ENCODE data around the gene ARMC9. TPM values are rescaled to one million over a fixed set of nuclear protein-coding genes. Genes with fewer than 3 reads are reported as not detected.

Gene ARMC9
- total and polyA plus RNA-seq, 9 donors = 16.7 to 33.5 (median 29.3) TPM

DNA sequence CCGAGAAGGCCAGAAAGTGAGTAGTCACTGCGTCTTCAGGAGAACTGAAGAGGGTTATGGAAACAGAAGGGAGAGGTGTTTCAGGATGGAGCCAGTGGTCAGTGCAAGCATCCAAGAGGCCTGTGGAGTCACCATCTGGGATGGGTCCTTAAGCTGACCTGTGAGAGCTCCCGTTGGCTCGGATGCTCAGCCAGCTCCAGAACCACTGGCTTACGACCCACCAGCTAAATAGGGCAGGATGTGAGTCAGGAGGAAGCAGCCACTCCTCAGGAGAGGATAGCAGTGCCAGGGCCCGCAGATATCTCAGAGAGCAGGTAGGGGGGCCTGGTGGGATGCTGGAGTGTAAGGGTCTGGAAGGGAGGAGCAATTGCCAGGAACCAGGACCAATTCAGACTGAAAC is 134.0 kb downstream of the ARMC9 start:
- TF ChIP-seq EP300 (IDR thresholded peaks at IDR 0.05) = no peak
- no peak for TF ChIP-seq POLR2A (IDR thresholded peaks at IDR 0.05)
- TF ChIP-seq, protein P1, sequence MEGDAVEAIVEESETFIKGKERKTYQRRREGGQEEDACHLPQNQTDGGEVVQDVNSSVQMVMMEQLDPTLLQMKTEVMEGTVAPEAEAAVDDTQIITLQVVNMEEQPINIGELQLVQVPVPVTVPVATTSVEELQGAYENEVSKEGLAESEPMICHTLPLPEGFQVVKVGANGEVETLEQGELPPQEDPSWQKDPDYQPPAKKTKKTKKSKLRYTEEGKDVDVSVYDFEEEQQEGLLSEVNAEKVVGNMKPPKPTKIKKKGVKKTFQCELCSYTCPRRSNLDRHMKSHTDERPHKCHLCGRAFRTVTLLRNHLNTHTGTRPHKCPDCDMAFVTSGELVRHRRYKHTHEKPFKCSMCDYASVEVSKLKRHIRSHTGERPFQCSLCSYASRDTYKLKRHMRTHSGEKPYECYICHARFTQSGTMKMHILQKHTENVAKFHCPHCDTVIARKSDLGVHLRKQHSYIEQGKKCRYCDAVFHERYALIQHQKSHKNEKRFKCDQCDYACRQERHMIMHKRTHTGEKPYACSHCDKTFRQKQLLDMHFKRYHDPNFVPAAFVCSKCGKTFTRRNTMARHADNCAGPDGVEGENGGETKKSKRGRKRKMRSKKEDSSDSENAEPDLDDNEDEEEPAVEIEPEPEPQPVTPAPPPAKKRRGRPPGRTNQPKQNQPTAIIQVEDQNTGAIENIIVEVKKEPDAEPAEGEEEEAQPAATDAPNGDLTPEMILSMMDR (IDR thresholded peaks at IDR 0.05) = no peak
- no peak overlapping the region for H3K4me3 ChIP-seq
- WGBS, 3 donors = 91 to 95% (median 91%) methylated on average over 6 of the region's 6 CpGs
- no peak overlapping the region for H3K27ac ChIP-seq
- no peaks in the 10 kb centered on the region for H3K27me3 ChIP-seq
- no peaks in the 10 kb centered on the region for H3K36me3 ChIP-seq
- intact Hi-C loops (cut with DNase I) = no loop called here
- DNase-seq = no peak
- no peaks in the 10 kb centered on the region for H3K9me3 ChIP-seq
- no peaks in the 10 kb centered on the region for H3K4me1 ChIP-seq (ENCODE audit: insufficient read depth)

DNA sequence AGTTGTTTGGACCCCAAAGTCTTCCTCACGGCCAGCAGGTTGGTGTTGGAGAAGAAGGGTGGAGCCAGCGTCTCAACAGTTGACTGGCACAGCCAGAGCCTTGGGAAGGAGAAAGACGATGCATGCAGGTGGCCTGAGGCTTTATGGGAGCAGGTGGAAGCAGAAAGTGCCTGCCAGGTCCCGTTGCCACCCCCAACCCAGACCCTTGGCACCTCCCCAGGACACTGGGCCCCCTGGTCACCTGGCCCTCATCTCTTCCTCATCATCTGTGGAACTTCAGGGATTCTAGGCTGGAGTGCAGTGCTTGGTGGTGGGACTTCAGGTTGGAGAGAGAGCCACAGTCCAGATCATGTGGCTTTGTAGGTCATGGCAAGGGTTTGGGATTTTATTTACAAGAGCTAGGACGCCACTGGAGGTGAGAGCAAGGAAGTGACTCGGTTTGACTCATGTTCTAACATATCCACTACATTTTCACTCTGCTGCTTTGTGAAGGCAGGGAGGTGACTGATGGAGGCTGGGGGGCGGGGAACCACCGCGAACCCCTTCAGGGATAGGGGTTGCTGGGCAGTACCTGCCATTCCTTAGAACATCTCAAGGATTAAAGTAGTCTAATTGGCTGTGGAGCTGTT is 134.6 kb downstream of the ARMC9 start:
- no peak overlapping the region for H3K27ac ChIP-seq
- no peaks in the 10 kb centered on the region for H3K9me3 ChIP-seq
- H3K36me3 ChIP-seq = no peaks in the 10 kb centered on the region
- WGBS, 3 donors = 95% methylated on average over 9 of the region's 9 CpGs
- H3K4me3 ChIP-seq = no peak overlapping the region
- H3K4me1 ChIP-seq (ENCODE audit: insufficient read depth) = no peaks in the 10 kb centered on the region
- H3K27me3 ChIP-seq = no peaks in the 10 kb centered on the region
- no peak for DNase-seq
- intact Hi-C loops (cut with DNase I) = no loop called here
- TF ChIP-seq, protein P1 (IDR thresholded peaks at IDR 0.05) = no peak
- TF ChIP-seq POLR2A (IDR thresholded peaks at IDR 0.05) (no peak), EP300 (IDR thresholded peaks at IDR 0.05) (no peak)

- no peaks in the 10 kb centered on the region for H3K36me3 ChIP-seq
- H3K27ac ChIP-seq = no peak overlapping the region
- H3K4me3 ChIP-seq = no peak overlapping the region
- no peaks in the 10 kb centered on the region for H3K27me3 ChIP-seq
- no peaks in the 10 kb centered on the region for H3K4me1 ChIP-seq (ENCODE audit: insufficient read depth)
- intact Hi-C loops (cut with DNase I) = no loop called here
- H3K9me3 ChIP-seq = no peaks in the 10 kb centered on the region
- TF ChIP-seq POLR2A (IDR thresholded peaks at IDR 0.05) (no peak), EP300 (IDR thresholded peaks at IDR 0.05) (no peak)
- TF ChIP-seq, protein P1 (IDR thresholded peaks at IDR 0.05) = no peak
- DNase-seq = no peak
- WGBS, 3 donors = 87 to 88% (median 87%) methylated on average over 14 of the region's 14 CpGs
Observed at GRCh38 chr2:231334179-231334930, 135.9 kb downstream of the ARMC9 start.

DNA sequence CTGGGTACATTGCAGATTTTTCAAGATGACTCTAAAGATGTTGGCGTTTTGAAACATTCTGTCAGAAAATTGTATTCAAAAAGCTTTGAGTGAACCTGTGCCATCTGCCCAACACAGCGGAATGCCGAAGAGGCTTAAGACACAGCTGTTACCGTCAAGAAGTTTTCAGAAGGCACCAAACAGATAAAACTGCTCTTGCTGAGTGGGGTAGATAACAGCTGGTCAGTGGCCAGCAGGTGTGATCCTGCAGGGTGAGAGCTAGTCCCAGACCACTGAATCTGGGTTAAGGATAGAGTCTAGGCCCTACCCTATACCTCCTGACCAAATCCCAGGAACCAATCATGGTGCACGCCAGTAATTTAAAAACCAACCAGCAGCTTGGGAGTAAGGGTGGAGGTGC is 136.6 kb downstream of the ARMC9 start:
- Histone ChIP-seq H3K4me3 (no peak overlapping the region), H3K27me3 (no peaks in the 10 kb centered on the region), H3K9me3 (no peaks in the 10 kb centered on the region), H3K36me3 (no peaks in the 10 kb centered on the region), H3K27ac (no peak overlapping the region), H3K4me1 (ENCODE audit: insufficient read depth) (no peaks in the 10 kb centered on the region)
- DNase-seq = no peak
- TF ChIP-seq POLR2A (IDR thresholded peaks at IDR 0.05) (no peak), EP300 (IDR thresholded peaks at IDR 0.05) (no peak)
- TF ChIP-seq, protein P1 (IDR thresholded peaks at IDR 0.05) = no peak
- intact Hi-C loops (cut with DNase I) = no loop called here
- WGBS, 3 donors = 94 to 96% (median 95%) methylated on average over 5 of the region's 5 CpGs

Measured in ovary (tissue), 9 donors.